ENCODE data around the gene FIBP. TPM values are rescaled to one million over a fixed set of nuclear protein-coding genes. Genes with fewer than 3 reads are reported as not detected.
"Not testable (repeated sequence)": the region's sequence is repeated elsewhere in the genome, so short reads cannot be mapped to it uniquely, and the experiment has no call there.

FIBP gene
- total RNA-seq, 1 experiment from 2014 or later = 106 TPM

DNA sequence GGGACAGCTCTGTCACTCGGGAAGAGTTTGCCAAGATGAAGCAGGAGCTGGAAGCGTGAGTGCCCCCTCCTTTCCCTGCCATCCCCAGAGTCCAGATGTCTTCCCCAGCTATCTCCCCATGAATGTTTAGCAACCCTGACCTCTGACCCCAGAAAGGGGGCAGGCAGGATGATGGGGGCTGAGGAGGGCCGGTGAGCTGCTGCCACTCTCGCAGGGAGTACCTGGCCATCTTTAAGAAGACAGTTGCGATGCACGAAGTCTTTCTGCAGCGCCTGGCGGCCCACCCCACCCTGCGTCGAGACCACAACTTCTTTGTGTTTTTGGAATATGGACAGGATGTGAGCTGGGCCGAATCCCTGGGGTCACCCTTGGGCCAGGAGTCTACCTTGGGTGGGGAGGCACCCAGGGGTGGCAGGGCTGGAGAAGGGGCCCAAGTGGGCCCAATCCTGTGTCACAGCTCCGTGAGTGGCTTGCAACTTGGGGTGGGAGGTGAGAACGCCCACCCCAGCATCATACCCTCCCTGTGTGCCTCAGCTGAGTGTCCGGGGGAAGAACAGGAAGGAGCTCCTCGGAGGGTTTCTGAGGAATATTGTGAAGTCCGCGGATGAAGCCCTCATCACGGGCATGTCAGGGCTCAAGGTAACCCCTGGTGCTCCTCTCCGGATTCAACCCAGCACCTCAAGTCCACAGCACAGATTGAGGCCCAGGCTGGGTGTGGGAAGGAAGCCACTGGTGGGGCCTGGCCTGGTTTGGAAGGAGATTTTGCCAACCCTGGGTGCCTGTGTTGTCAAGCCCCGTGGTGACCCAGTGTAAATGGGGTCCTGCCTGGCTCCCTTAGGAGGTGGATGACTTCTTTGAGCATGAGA lies 37.8 kb downstream of the FIBP start:
- H3K36me3 ChIP-seq = peaks cover 45% of the 10 kb centered on the region
- H3K4me3 ChIP-seq = no peak overlapping the region
- DNase-seq = no peak
- H3K27me3 ChIP-seq = no peaks in the 10 kb centered on the region
- 0 out of 2 replicates have a peak, but pooled peaks cover 2% of the 10 kb centered on the region for H3K9me3 ChIP-seq

DNA sequence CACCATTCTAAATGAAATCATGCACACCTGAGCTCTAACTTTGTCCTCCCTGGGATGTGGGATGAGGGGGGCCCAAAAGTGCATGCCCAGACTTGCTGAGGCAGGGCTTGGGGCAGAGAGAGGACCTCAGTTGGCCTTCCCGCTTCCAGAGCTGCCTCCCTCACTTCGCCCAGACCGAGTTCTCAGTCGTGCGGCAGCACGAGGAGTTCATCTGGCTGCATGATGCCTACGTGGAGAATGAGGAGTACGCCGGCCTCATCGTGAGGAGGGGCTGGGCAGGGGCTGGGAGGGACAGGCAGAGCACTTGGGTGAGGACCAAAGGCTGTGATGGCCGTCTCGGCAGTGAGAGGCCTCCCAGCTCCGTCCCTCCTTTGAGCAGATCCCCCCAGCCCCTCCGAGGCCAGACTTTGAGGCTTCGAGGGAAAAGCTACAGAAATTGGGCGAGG lies 38.5 kb downstream of the FIBP start:
- H3K36me3 ChIP-seq = peaks cover 39% of the 10 kb centered on the region
- H3K9me3 ChIP-seq = 0 out of 2 replicates have a peak, but pooled peaks cover 2% of the 10 kb centered on the region
- DNase-seq = no peak
- no peak overlapping the region for H3K4me3 ChIP-seq
- H3K27me3 ChIP-seq = no peaks in the 10 kb centered on the region

DNA sequence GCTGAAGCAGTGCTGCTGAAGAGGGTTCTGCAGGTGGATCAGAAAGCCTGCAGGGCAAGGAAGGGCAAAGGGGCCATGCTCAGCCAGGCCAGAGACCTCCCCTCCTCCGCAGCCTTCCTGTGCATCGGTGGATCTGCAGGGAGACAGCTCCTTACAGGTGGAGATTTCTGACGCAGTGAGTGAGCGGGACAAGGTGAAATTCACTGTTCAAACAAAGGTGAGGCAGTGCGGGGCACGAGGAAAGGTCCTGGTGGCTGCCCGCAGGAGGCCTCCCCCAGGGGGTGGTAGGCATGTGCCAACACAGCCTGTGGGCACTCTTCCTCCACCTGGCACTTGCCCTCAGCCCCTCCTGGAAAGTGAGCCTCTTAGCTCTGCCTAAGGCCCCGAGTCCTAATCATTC lies 38.9 kb downstream of the FIBP start:
- no peak for DNase-seq
- H3K9me3 ChIP-seq = 0 out of 2 replicates have a peak, but pooled peaks cover 2% of the 10 kb centered on the region
- H3K4me3 ChIP-seq = no peak overlapping the region
- H3K36me3 ChIP-seq = peaks cover 34% of the 10 kb centered on the region
- no peaks in the 10 kb centered on the region for H3K27me3 ChIP-seq

DNA sequence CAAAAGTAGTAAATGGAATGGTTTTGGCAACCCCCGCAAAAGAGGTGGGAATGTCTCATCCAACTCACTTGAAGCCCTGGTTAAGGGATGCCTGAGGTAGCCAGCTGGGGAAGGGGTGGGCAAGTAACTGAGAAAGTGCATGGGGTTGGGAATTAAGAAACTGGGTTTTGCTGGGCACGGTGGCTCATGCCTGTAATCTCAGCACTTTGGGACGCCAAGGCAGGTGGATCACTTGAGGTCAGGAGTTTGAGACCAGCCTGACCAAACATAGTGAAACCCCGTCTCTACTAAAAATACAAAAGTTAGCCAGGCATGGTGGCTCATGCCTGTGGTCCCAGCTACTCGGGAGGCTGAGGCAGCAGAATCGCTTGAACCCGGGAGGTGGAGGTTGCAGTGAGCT lies 39.6 kb downstream of the FIBP start:
- not testable (repeated sequence) for H3K27me3 ChIP-seq, H3K9me3 ChIP-seq, DNase-seq, H3K4me3 ChIP-seq
- peaks cover 28% of the 10 kb centered on the region for H3K36me3 ChIP-seq

DNA sequence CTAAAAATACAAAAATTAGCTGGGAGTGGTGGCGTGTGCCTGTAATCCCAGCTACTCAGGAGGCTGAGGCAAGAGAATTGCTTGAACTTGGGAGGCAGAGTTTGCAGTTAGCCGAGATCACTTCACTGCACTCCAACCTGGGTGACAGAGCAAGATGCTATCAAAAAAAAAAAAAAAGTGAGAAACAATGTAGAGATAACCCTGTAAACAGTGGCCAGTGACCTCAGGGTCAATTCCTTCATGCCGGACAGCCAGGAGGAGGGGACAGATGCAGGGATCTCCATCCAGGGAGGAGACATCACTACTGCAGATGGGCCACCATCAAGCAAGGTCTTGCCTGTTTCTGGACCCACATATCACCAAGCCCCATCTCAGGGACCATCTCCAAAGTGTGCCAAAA lies 40.5 kb downstream of the FIBP start:
- 0 out of 2 replicates have a peak, but pooled peaks cover 2% of the 10 kb centered on the region for H3K9me3 ChIP-seq
- DNase-seq = no peak
- peaks cover 18% of the 10 kb centered on the region for H3K36me3 ChIP-seq
- no peaks in the 10 kb centered on the region for H3K27me3 ChIP-seq
- no peak overlapping the region for H3K4me3 ChIP-seq

DNA sequence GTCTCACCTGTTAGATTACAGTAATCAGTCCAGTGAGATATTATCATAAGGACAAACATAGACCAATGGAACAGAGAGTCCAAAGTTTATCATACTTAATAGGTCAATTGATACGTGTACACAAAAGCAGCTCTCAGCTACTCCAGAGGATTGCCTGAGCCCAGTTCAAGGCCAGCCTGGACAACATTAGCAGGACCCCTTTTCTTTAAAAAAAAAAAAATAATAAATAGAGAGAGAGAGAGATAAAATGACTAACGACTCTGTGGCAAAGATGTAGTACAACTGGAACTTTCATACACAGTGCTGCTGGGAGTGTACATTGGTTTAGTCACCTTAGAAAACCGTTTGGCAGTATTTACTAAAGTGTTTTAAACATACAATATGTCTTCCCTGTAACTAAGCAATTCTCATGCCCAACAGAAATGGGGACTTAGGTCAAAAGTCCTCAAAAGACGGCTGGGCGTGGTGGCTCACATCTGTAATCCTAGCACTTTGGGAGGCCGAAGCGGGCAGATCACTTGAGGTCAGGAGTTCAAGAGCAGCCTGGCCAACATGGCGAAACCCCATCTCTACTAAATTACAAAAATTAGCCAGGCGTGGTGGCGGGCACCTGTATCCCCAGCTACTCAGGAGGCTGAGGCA lies 43.9 kb downstream of the FIBP start:
- Histone ChIP-seq H3K36me3 (no peaks in the 10 kb centered on the region), H3K4me3 (no peak overlapping the region), H3K9me3 (no peaks in the 10 kb centered on the region), H3K27me3 (no peaks in the 10 kb centered on the region)
- DNase-seq = no peak

DNA sequence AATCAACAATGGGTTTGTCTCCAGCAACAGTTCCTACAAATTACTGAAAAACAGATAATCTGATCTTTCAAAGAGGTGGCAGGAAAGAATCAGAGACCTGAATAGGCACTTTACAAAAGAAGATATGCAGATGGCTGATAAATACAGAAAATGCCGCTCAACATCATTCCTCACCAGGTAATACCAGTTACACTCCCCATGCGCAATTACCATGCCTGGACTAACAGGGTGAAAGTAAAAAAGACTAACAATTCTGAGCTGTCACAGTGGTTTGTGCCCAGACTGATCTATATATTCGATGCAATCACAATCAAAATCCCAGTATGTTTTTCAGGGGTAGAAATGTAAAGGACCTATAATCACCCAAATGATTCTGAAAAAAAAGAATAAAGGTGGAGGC lies 44.5 kb downstream of the FIBP start:
- H3K9me3 ChIP-seq = no peaks in the 10 kb centered on the region
- H3K36me3 ChIP-seq = no peaks in the 10 kb centered on the region
- DNase-seq = no peak
- H3K27me3 ChIP-seq = no peaks in the 10 kb centered on the region
- no peak overlapping the region for H3K4me3 ChIP-seq

DNA sequence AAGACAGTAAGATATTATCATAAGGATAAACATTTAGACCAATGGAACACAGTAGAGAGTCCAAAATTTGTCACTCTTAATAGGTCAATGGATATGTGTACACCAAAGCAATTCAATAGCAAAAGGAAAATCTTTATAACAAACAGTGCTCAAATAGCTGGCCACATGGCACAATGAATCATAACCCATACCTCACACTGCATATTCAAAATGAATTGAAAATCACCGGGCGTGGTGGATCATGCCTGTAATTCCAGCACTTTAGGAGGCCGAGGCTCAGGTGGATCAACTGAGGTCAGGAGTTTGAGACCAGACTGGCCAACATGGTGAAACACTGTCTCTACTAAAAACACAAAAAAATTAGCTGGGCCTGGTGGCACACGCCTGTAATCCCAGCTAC lies 46.1 kb downstream of the FIBP start:
- no peak for DNase-seq
- Histone ChIP-seq H3K9me3 (no peaks in the 10 kb centered on the region), H3K27me3 (no peaks in the 10 kb centered on the region), H3K36me3 (no peaks in the 10 kb centered on the region), H3K4me3 (no peak overlapping the region)

DNA sequence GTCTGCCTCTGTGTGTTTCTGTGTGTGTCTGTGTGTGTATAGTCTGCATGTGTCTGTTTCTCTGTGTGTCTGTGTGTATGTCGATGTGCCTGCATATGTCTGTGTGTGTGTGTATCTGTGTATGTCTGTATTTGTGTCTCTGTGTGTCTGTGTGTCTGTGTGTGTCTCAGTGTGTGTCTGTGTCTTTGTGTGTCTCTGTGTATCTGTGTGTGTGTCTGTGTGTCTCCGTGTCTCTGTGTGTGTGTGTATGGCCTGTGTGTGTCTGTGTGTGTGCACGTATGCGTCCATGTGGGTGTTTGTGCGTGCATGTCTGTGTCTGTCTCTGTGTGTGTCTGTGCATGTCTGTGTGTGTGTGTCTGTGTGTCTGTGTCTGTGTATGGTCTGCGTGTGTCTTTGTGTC lies 54.1 kb downstream of the FIBP start:
- Histone ChIP-seq H3K9me3 (no peaks in the 10 kb centered on the region), H3K27me3 (peaks cover 17% of the 10 kb centered on the region), H3K4me3 (peak overlapping the region; percentile 45), H3K36me3 (no peaks in the 10 kb centered on the region)
- DNase-seq = no peak

Other genes with a start within 250 kb of the FIBP start
- 42.2 and 56.1 TPM in 2 replicates for gene RELA, start 225.6 kb downstream of the FIBP start, total RNA-seq (2014; rRNA removed; shearing (Covaris generic); ENCODE audit: low replicate concordance)
- gene KAT5, start 176.2 kb downstream of the FIBP start, total RNA-seq (2014; rRNA removed; shearing (Covaris generic); ENCODE audit: low replicate concordance) = 43.5 and 68.8 TPM in 2 replicates
- 28.2 and 73.1 TPM in 2 replicates for gene RNASEH2C, start 167.7 kb downstream of the FIBP start, total RNA-seq (2014; rRNA removed; shearing (Covaris generic); ENCODE audit: low replicate concordance)
- 5.8 and 7.6 TPM in 2 replicates for gene AP5B1, start 107.5 kb downstream of the FIBP start, total RNA-seq (2014; rRNA removed; shearing (Covaris generic); ENCODE audit: low replicate concordance)
- gene OVOL1, start 101.4 kb downstream of the FIBP start, total RNA-seq (2014; rRNA removed; shearing (Covaris generic); ENCODE audit: low replicate concordance) = not detected in 2 replicates
- 0.43 TPM in 1 of 2 replicates, not detected in the other for gene SNX32, start 54.5 kb downstream of the FIBP start, total RNA-seq (2014; rRNA removed; shearing (Covaris generic); ENCODE audit: low replicate concordance)
- gene CFL1, start 30.3 kb downstream of the FIBP start, total RNA-seq (2014; rRNA removed; shearing (Covaris generic); ENCODE audit: low replicate concordance) = 1,413 and 1,905 TPM in 2 replicates
- 25.3 and 45.3 TPM in 2 replicates for gene MUS81, start 28.0 kb downstream of the FIBP start, total RNA-seq (2014; rRNA removed; shearing (Covaris generic); ENCODE audit: low replicate concordance)
- gene EFEMP2, start 15.7 kb downstream of the FIBP start, total RNA-seq (2014; rRNA removed; shearing (Covaris generic); ENCODE audit: low replicate concordance) = 29.0 and 43.2 TPM in 2 replicates
- gene CTSW, start 8.6 kb downstream of the FIBP start, total RNA-seq (2014; rRNA removed; shearing (Covaris generic); ENCODE audit: low replicate concordance) = not detected in 2 replicates
- gene CCDC85B, start 2.2 kb upstream of the FIBP start, total RNA-seq (2014; rRNA removed; shearing (Covaris generic); ENCODE audit: low replicate concordance) = 99.6 and 131 TPM in 2 replicates
- 37.3 and 54.7 TPM in 2 replicates for gene FOSL1, start 11.9 kb upstream of the FIBP start, total RNA-seq (2014; rRNA removed; shearing (Covaris generic); ENCODE audit: low replicate concordance)
- 22.0 and 46.6 TPM in 2 replicates for gene C11orf68, start 30.6 kb upstream of the FIBP start, total RNA-seq (2014; rRNA removed; shearing (Covaris generic); ENCODE audit: low replicate concordance)
- 276 and 419 TPM in 2 replicates for gene DRAP1, start 31.0 kb upstream of the FIBP start, total RNA-seq (2014; rRNA removed; shearing (Covaris generic); ENCODE audit: low replicate concordance)
- not detected in 2 replicates for gene TSGA10IP, start 57.0 kb upstream of the FIBP start, total RNA-seq (2014; rRNA removed; shearing (Covaris generic); ENCODE audit: low replicate concordance)
- gene SART1, start 73.3 kb upstream of the FIBP start, total RNA-seq (2014; rRNA removed; shearing (Covaris generic); ENCODE audit: low replicate concordance) = 38.2 and 45.4 TPM in 2 replicates
- 17.5 and 32.3 TPM in 2 replicates for gene EIF1AD, start 113.7 kb upstream of the FIBP start, total RNA-seq (2014; rRNA removed; shearing (Covaris generic); ENCODE audit: low replicate concordance)
- 329 and 468 TPM in 2 replicates for gene BANF1, start 114.0 kb upstream of the FIBP start, total RNA-seq (2014; rRNA removed; shearing (Covaris generic); ENCODE audit: low replicate concordance)
- not detected in 2 replicates for gene CST6, start 123.5 kb upstream of the FIBP start, total RNA-seq (2014; rRNA removed; shearing (Covaris generic); ENCODE audit: low replicate concordance)
- 2.4 TPM in 1 of 2 replicates, not detected in the other for gene CATSPER1, start 138.0 kb upstream of the FIBP start, total RNA-seq (2014; rRNA removed; shearing (Covaris generic); ENCODE audit: low replicate concordance)
- not detected in 2 replicates for gene GAL3ST3, start 160.7 kb upstream of the FIBP start, total RNA-seq (2014; rRNA removed; shearing (Covaris generic); ENCODE audit: low replicate concordance)
- gene SF3B2, start 163.9 kb upstream of the FIBP start, total RNA-seq (2014; rRNA removed; shearing (Covaris generic); ENCODE audit: low replicate concordance) = 134 and 174 TPM in 2 replicates
- 2.6 and 11.2 TPM in 2 replicates for gene PACS1, start 181.8 kb upstream of the FIBP start, total RNA-seq (2014; rRNA removed; shearing (Covaris generic); ENCODE audit: low replicate concordance)

Measured in MG63 (cell line).